Left ventricle myocardium inferior (tissue), 1 donor: ENCODE measurements around the gene EXOSC3. TPM values are rescaled to one million over a fixed set of nuclear protein-coding genes. Genes with fewer than 3 reads are reported as not detected.

ENCODE experiments used
- DNase-seq: peaks from one replicate; pipeline ENCODE4 v3.0.0-alpha.2; 2020
- H3K27ac ChIP-seq: fragments of 200-600 bp; replicated peaks from 2 replicates; pipeline ENCODE4 v1.8.0; 2021
- H3K27me3 ChIP-seq: fragments of 200-600 bp; 2 replicates; pipeline ENCODE4 v1.8.0; 2021; ENCODE audit warnings: low read depth
- H3K36me3 ChIP-seq: fragments of 200-600 bp; 2 replicates; pipeline ENCODE4 v1.8.0; 2021
- H3K4me1 ChIP-seq: fragments of 200-600 bp; 2 replicates; pipeline ENCODE4 v1.8.0; 2021
- H3K4me3 ChIP-seq: fragments of 200-600 bp; 2 replicates; pipeline ENCODE4 v1.8.0; 2021; ENCODE audit warnings: mild to moderate bottlenecking, moderate library complexity
- H3K9me3 ChIP-seq: fragments of 200-600 bp; replicated peaks from 2 replicates; pipeline ENCODE4 v1.8.0; 2021
- intact Hi-C: fragments of 100-400 bp; cut with micrococcal nuclease; formaldehyde crosslinking; loops from one replicate; pipeline ENCODE4 v1.11.0; 2022
- total RNA-seq: library from RNA; stranded (reverse); fragmentation: NEBNext Ultra II Directional; extraction: Animal tissue kit (Norgen Biotek cat#: 25700); gene quantifications from one replicate; pipeline ENCODE4 v1.2.1, GENCODE V29; 2021
- TF ChIP-seq, protein P1 (sequence below): fragments of 200-600 bp; IDR thresholded peaks from 2 replicates; pipeline ENCODE4 v1.8.0; 2021; ENCODE audit warnings: antibody characterized with exemption, mild to moderate bottlenecking, borderline replicate concordance
- donor health status: DM: no; HTN: yes; CAD: no; lungs with severe emphysema.

EXOSC3 gene
- total RNA-seq, 1 donor from 2014 or later, result 15.9 TPM

DNA sequence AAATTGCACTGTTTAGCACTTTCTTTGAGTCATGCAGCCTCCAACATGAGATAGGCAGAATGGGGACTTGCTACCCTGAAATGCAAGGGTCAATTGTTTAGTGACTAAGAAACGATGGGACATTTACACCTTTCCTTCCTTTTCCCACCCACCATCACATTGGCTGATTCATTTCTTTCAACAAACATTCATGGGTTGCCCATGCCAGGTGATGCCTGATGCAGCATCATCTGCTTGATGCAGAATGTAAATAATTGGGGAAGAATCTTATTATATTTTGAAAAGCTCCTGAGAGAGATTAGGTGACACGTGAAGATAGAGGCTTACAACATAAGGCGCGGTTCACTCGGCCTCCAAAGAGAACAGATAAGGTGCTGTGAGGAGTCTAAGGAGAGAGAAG lies 35.7 kb downstream of the EXOSC3 start:
- no peaks in the 10 kb centered on the region for H3K36me3 ChIP-seq
- no peaks in the 10 kb centered on the region for H3K9me3 ChIP-seq
- no peak overlapping the region for H3K27ac ChIP-seq
- intact Hi-C loops, result no loop called here
- H3K4me3 ChIP-seq, result no peak overlapping the region
- H3K27me3 ChIP-seq, result no peaks in the 10 kb centered on the region
- DNase-seq, result no peak
- H3K4me1 ChIP-seq, result peaks cover 10% of the 10 kb centered on the region
- TF ChIP-seq, protein P1, sequence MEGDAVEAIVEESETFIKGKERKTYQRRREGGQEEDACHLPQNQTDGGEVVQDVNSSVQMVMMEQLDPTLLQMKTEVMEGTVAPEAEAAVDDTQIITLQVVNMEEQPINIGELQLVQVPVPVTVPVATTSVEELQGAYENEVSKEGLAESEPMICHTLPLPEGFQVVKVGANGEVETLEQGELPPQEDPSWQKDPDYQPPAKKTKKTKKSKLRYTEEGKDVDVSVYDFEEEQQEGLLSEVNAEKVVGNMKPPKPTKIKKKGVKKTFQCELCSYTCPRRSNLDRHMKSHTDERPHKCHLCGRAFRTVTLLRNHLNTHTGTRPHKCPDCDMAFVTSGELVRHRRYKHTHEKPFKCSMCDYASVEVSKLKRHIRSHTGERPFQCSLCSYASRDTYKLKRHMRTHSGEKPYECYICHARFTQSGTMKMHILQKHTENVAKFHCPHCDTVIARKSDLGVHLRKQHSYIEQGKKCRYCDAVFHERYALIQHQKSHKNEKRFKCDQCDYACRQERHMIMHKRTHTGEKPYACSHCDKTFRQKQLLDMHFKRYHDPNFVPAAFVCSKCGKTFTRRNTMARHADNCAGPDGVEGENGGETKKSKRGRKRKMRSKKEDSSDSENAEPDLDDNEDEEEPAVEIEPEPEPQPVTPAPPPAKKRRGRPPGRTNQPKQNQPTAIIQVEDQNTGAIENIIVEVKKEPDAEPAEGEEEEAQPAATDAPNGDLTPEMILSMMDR, result no peak

DNA sequence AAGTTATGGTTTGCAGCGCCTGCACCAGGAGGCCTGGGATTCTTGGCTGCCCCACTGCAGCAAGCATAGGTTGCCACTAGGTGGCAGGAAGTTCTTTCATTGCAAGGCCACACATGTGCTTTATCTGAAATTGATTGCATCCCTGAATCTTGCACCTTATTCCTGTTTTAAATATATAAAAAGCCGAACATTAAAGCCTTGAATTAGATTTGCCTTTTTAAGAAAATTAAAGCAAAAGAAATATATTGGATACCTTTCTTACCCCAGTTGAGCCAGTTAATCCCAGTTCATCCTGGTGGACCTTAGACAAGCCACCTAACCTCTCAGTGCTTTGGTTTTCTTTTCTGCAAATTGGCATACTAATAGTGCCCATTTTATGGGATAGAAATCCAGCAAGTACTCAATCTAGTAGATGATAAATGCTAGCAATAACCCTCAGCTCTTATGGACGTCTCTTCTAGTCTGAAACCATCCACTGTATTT lies 37.6 kb downstream of the EXOSC3 start:
- Histone ChIP-seq H3K36me3 (no peaks in the 10 kb centered on the region), H3K4me3 (no peak overlapping the region), H3K27me3 (no peaks in the 10 kb centered on the region), H3K4me1 (no peaks in the 10 kb centered on the region), H3K27ac (no peak overlapping the region), H3K9me3 (no peaks in the 10 kb centered on the region)
- intact Hi-C loops, result no loop called here
- DNase-seq, result no peak
- TF ChIP-seq, protein P1, result peak; percentile 94

DNA sequence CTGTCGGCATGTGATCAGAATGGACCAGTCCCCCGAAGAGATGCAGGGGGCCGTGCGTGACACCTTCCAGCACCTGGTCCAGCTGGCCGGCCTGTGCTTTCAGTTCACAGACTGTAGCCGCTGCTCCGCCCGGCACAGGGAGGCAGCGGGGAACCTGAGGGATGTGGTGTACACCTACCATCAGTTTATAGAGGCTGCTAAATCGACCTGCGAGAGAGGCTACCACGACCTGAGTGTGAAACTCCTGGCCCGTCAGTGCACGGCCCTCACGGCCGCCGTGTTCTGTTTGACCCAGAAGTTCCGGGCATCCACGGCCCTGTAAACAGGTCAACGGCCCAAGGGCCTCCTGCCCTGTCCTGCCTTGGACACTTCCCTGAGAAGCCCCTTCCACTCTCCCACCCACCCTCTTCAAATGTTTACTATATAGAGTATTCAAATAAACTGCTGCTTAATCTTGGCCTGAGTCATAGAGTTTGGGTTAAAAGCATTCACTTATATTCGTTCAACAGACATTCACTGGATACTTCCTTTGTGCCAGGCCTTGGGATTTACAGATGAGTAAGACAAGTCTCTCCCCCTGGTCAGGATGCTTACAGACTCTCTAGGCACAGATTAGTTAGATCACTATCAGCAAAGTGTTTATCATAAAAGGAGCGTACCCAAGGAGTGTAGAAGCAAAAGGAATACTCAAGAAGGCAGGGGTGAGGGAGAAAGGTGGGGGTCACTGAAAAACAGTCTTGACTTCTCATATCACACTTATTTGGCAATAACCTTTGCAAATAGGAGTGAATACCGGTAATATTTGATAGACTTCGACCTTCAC lies 38.2 kb downstream of the EXOSC3 start:
- DNase-seq, result no peak
- intact Hi-C loops, result no loop called here
- H3K4me1 ChIP-seq, result no peaks in the 10 kb centered on the region
- no peaks in the 10 kb centered on the region for H3K36me3 ChIP-seq
- H3K27me3 ChIP-seq, result no peaks in the 10 kb centered on the region
- TF ChIP-seq, protein P1, result no peak
- no peaks in the 10 kb centered on the region for H3K9me3 ChIP-seq
- H3K27ac ChIP-seq, result no peak overlapping the region
- no peak overlapping the region for H3K4me3 ChIP-seq

DNA sequence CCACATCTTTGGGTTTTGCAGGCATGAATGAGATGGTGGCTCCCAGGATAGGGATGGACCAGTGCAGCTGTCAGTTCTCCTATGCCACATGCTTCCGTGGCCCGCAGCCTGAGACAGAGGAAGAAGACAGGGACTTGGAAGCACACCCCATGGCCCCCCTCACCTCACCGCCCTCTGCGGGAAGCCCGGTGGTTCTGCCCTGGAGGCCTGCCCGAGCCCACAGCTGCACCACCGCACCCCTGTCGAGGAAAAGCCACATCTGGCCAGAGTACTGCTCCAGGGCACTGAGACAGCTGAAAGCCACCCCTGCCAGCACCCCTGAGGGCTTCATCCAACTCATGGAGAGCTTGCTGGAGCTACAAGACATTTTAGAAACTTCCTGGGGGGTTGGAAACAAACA lies 38.9 kb downstream of the EXOSC3 start:
- Histone ChIP-seq H3K27ac (no peak overlapping the region), H3K4me1 (no peaks in the 10 kb centered on the region), H3K27me3 (no peaks in the 10 kb centered on the region), H3K36me3 (no peaks in the 10 kb centered on the region), H3K4me3 (no peak overlapping the region), H3K9me3 (no peaks in the 10 kb centered on the region)
- TF ChIP-seq, protein P1, result no peak
- no peak for DNase-seq
- intact Hi-C loops, result no loop called here

DNA sequence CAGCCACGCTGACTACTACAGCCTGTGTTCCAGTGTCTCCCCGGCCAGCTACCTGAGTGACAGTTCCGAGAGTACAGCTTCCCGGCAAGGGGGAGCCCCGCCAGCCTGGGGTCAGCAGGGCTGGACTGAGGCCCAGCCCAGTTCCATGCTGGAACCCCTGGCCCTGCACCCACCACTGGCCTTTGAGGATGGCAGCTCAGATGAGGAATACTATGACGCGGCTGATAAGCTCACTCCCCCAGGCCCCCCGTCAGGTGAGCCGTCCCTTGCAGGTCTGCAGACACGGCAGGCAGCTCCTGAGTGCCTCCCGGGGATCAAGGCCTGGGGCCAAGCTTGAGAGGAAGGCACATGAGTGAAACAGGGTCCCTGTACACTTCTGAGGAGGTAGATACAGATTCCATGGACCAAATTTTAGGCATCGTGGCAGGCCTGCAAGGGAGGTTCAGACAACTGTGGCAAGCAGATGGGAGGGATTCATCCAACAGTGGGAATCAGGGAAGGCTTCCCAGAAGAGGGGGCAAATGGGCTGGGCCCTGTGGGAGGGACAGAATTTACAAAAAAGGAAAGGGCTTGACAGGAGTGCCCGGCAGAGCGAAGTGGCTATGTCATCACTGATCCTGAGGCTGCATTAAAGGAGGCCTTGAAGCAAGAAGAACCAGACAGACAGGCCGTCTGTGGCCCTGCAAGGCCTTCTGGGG lies 44.1 kb downstream of the EXOSC3 start:
- TF ChIP-seq, protein P1, result no peak
- Histone ChIP-seq H3K27ac (no peak overlapping the region), H3K4me3 (no peak overlapping the region), H3K4me1 (no peaks in the 10 kb centered on the region), H3K9me3 (no peaks in the 10 kb centered on the region), H3K27me3 (no peaks in the 10 kb centered on the region), H3K36me3 (no peaks in the 10 kb centered on the region)
- DNase-seq, result no peak
- intact Hi-C loops, result no loop called here
